Astrocyte (in vitro differentiated cells and primary cell): ENCODE results near the gene MGAT3.

ENCODE experiments used
- EZH2 ChIP-seq: IDR thresholded peaks from 2 replicates; pipeline ENCODE4 v1.6.1; 2012; ENCODE audit warnings: mild to moderate bottlenecking, low read length, inconsistent platforms; ENCODE audit not compliant: insufficient read depth
- TF ChIP-seq, protein P1 (sequence below): IDR thresholded peaks from 2 replicates; pipeline ENCODE4 v1.5.1; 2011; ENCODE audit warnings: low read depth, mild to moderate bottlenecking, inconsistent platforms, low read length, moderate library complexity; ENCODE audit not compliant: insufficient read depth

GRCh38 chr22:39419096-39419495, 37.7 kb upstream of the MGAT3 start:
- TF ChIP-seq, protein P1, sequence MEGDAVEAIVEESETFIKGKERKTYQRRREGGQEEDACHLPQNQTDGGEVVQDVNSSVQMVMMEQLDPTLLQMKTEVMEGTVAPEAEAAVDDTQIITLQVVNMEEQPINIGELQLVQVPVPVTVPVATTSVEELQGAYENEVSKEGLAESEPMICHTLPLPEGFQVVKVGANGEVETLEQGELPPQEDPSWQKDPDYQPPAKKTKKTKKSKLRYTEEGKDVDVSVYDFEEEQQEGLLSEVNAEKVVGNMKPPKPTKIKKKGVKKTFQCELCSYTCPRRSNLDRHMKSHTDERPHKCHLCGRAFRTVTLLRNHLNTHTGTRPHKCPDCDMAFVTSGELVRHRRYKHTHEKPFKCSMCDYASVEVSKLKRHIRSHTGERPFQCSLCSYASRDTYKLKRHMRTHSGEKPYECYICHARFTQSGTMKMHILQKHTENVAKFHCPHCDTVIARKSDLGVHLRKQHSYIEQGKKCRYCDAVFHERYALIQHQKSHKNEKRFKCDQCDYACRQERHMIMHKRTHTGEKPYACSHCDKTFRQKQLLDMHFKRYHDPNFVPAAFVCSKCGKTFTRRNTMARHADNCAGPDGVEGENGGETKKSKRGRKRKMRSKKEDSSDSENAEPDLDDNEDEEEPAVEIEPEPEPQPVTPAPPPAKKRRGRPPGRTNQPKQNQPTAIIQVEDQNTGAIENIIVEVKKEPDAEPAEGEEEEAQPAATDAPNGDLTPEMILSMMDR, result no peak
- TF ChIP-seq EZH2, result no peak
